IPS-18c (cell line): ENCODE data around the gene IL36B.

ENCODE experiments used
- H3K4me3 ChIP-seq: 2 replicates; pipeline ENCODE4 v1.7.0; 2013; ENCODE audit warnings: low read depth, mild to moderate bottlenecking, low read length, moderate library complexity; ENCODE audit not compliant: insufficient read depth
- H3K9me3 ChIP-seq: one replicate; pipeline ENCODE4 v1.6.1; 2013; ENCODE audit warnings: mild to moderate bottlenecking, low read length, moderate library complexity; ENCODE audit not compliant: control insufficient read depth, insufficient read depth

IL36B gene

GRCh38 chr2:113032737-113033136 is 19.9 kb downstream of the IL36B start:
- Histone ChIP-seq H3K9me3 (no peaks in the 10 kb centered on the region), H3K4me3 (no peak overlapping the region)

DNA sequence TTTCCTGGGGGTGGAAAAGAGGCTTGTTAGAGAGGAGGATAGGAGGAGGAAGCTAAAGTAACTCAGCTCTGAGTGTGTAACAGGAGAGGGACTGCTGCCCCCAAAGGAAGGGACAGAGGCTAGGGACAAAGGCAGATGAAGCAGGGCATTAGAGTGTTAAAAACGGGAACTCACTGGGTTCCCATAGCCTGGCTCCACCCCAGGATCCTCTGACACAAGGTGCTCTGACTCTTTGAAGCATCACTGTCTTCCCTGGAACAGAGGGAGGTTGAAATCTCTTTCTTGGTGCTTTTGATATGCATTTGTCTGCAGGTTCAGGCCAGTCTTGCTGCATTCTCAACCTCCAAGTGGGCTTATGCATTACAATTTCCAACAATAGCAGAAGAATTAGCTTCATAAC is 24.6 kb downstream of the IL36B start:
- Histone ChIP-seq H3K9me3 (no peaks in the 10 kb centered on the region), H3K4me3 (no peak overlapping the region)

GRCh38 chr2:113027691-113028090 is 25.0 kb downstream of the IL36B start:
- no peaks in the 10 kb centered on the region for H3K9me3 ChIP-seq
- no peak overlapping the region for H3K4me3 ChIP-seq

DNA sequence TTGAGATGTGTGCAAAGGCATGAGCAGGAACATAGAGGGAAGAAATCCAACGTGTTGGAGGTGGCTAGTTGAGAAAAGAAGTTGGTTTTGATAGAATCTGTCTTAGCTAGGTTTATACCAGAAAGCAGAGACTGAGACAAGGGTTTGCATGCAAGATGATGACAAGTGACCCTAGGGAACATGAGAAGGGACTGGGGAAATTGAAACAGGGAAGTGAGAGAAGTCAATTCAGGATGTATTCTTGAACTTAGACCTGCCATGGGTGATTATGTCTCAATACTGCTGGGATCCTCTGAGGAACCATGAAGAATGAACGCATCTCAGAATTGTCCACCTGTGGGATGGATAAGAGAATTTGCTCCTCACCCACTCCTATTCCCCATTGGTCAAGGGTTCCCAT is 26.9 kb downstream of the IL36B start:
- Histone ChIP-seq H3K4me3 (no peak overlapping the region), H3K9me3 (no peaks in the 10 kb centered on the region)

GRCh38 chr2:113024764-113025163 is 27.9 kb downstream of the IL36B start:
- Histone ChIP-seq H3K9me3 (no peaks in the 10 kb centered on the region), H3K4me3 (no peak overlapping the region)

DNA sequence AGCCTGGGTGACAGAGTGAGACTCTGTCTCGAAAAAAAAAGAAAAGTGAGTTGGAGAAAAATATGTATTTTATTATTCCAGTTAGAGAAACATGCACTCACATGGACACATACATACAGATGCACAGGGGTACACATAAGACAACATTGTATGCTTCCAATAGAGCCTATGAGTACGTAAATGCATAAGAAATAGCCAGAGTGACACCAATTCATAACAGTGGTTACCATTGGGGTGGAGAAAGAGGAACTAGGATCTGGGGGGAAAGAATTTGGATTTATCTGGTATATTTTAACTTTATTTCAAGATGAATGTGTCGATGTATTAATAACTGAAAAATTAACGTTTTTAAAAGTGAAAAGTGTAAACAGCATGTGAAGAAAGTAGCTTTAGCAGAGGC is 31.4 kb downstream of the IL36B start:
- no peak overlapping the region for H3K4me3 ChIP-seq

DNA sequence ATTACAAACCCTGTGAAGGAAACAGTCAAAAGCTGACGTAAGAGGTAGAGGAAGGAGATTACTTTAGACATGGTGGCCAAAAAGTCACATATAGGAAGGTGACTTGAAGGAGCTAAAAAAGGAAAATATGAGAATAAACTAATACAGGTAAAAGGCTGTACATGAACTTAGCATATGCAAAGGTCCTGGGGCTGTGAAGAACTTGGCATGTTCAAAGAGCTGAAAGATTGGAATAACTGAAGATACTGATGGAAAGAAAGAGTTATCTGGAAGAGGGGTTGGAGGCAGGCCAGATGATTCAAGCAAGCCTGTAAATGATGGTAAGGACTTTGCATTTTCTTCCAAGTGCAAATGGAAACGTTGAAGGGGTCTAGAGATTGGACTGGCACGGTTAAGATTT is 34.2 kb downstream of the IL36B start:
- Histone ChIP-seq H3K9me3 (no peaks in the 10 kb centered on the region), H3K4me3 (no peak overlapping the region)

More for the DNA sequence above, 31.4 kb downstream of the IL36B start:
- no peaks in the 10 kb centered on the region for H3K9me3 ChIP-seq

DNA sequence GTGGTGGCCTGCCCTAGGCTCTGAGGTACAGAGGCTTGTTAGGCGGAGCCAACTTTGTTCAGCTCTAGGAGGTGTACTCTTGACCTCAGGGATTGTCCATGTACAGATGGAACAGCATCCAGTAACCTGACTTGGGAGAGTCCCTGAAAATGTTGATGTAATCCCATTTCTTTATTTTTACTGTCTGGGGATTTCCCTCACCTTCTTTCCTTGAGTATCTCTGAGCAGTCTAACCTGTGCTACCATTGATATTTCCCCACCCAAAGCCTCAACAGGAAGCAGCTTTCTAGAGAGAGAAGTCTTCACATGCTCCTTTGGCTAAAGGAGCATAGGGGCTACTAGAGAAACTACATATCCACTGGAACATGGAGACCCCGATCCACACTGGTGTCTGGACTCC is 37.0 kb downstream of the IL36B start:
- no peaks in the 10 kb centered on the region for H3K9me3 ChIP-seq
- no peak overlapping the region for H3K4me3 ChIP-seq

- Histone ChIP-seq H3K4me3 (no peak overlapping the region), H3K9me3 (no peaks in the 10 kb centered on the region)
These were observed 37.6 kb downstream of the IL36B start for GRCh38 chr2:113015042-113015441.

DNA sequence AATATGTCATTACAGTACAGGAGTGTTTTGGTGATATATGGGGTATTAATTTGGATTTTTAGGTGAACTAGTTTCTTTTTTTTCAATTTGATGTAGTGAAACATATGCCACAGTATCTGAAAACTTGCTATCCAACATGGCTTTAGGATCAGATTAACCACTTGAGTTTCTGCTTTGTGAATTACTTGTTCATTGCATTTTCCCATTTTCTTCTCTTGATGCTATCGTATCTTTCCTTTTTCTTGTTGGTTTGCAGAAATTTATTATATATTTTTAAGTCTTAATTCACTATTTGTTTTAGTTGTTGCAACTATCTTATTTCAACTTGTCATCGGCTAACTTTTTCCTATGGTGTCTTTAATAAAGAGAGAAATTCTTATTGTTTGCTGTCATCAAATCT is 38.6 kb downstream of the IL36B start:
- H3K4me3 ChIP-seq = no peak overlapping the region

DNA sequence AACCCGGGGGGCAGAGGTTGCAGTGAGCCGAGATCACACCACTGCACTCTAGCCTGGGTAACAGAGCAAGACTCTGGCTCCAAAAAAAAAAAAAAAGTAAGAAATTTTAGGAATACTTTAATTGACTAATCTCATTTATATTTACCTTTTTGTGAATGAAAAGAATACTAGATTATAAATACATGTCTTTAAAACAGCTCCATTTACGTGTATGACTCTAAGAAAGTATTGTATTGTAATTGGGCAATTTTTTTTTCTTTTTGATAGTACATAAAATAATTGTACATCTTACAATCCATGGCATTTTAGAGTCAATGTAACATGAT is 39.4 kb downstream of the IL36B start:
- H3K4me3 ChIP-seq = no peak overlapping the region
- H3K9me3 ChIP-seq = no peaks in the 10 kb centered on the region

More for the DNA sequence above, 38.6 kb downstream of the IL36B start:
- H3K9me3 ChIP-seq = no peaks in the 10 kb centered on the region

GRCh38 chr2:113012436-113013335 is 40.0 kb downstream of the IL36B start:
- Histone ChIP-seq H3K9me3 (no peaks in the 10 kb centered on the region), H3K4me3 (no peak overlapping the region)

DNA sequence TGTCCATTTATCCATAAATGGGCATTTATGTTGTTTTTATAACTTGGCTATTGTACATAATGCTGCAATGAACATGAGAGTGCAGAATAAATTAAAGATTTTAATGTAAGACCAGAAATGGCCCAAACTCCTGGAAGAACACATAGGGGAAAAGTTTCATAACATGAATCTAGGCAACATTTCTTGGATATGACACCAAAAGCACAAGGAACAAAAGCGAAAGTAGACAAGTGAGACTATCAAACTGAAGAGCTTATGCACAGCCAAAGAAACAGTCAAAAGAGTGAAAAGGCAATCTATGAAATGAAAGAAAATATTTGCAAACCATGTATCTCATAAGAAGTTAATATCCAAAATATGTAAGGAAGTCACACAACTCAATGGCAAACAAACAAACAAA is 41.6 kb downstream of the IL36B start:
- H3K4me3 ChIP-seq = no peak overlapping the region
- no peaks in the 10 kb centered on the region for H3K9me3 ChIP-seq

- Histone ChIP-seq H3K9me3 (no peaks in the 10 kb centered on the region), H3K4me3 (no peak overlapping the region)
These were observed 42.6 kb downstream of the IL36B start for GRCh38 chr2:113010088-113010487.

DNA sequence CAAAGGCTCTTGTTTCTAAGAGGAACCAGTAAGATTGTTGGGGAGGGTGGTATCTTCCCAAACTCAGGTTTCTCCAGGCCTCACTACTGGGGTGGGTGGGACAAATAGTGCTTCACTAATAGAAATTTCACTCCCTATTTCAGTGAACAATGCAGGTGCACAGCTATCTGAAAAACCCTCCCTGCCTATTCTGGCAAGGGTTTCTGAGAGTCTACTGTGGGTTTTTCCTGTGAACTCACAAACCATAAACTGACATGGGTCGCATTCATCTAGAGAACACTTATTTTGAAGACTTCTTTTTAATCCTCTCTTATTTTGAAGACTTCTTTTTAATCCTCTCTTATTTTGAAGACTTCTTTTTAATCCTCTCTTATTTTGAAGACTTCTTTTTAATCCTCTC is 43.0 kb downstream of the IL36B start:
- no peak overlapping the region for H3K4me3 ChIP-seq
- no peaks in the 10 kb centered on the region for H3K9me3 ChIP-seq

- no peak overlapping the region for H3K4me3 ChIP-seq
- H3K9me3 ChIP-seq = no peaks in the 10 kb centered on the region
These were observed 45.4 kb downstream of the IL36B start for GRCh38 chr2:113007250-113007649.

GRCh38 chr2:113005030-113005509 is 47.6 kb downstream of the IL36B start, which contains the start of gene IL36A:
IL36A (plus strand) TSS chr2:113005459; CDS start chr2:113005872, 413 bp downstream.
- no peaks in the 10 kb centered on the region for H3K9me3 ChIP-seq
- no peak within 1 kb of the TSS for H3K4me3 ChIP-seq

DNA sequence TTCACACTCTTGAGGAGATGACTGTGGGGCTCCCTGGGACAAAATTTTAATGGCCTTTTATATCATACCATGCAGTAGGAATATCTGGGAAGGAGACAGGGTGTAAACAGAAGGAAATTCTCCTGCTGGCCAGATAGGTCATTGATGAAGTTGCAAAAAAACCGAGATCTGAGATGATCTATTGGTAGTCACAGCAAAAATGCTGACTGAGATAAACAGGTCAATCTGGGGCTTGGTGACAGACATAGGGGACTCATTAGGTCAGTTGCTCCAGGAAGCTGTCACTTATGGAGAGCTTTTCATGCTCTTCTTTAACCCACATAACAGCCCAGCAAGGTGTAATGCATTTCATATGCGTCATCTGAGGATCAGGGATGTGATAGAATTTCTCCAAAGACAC is 50.0 kb downstream of the IL36B start:
- no peak overlapping the region for H3K4me3 ChIP-seq
- no peaks in the 10 kb centered on the region for H3K9me3 ChIP-seq

- Histone ChIP-seq H3K4me3 (no peak overlapping the region), H3K9me3 (no peaks in the 10 kb centered on the region)
These were observed 52.2 kb downstream of the IL36B start for GRCh38 chr2:113000436-113000835.
